ENCODE measurements around the gene TNPO1. TPM values are rescaled to one million over a fixed set of nuclear protein-coding genes. Genes with fewer than 3 reads are reported as not detected.
A peak's percentile ranks its signal among the peaks of the same experiment; 100 is the strongest.

TNPO1 gene
- total and polyA plus RNA-seq, 9 of the 15 experiments (the other 6 are each of a cell fraction or from before 2014, with no cell fraction given): 20.8 to 176 (median 97.9) TPM

DNA sequence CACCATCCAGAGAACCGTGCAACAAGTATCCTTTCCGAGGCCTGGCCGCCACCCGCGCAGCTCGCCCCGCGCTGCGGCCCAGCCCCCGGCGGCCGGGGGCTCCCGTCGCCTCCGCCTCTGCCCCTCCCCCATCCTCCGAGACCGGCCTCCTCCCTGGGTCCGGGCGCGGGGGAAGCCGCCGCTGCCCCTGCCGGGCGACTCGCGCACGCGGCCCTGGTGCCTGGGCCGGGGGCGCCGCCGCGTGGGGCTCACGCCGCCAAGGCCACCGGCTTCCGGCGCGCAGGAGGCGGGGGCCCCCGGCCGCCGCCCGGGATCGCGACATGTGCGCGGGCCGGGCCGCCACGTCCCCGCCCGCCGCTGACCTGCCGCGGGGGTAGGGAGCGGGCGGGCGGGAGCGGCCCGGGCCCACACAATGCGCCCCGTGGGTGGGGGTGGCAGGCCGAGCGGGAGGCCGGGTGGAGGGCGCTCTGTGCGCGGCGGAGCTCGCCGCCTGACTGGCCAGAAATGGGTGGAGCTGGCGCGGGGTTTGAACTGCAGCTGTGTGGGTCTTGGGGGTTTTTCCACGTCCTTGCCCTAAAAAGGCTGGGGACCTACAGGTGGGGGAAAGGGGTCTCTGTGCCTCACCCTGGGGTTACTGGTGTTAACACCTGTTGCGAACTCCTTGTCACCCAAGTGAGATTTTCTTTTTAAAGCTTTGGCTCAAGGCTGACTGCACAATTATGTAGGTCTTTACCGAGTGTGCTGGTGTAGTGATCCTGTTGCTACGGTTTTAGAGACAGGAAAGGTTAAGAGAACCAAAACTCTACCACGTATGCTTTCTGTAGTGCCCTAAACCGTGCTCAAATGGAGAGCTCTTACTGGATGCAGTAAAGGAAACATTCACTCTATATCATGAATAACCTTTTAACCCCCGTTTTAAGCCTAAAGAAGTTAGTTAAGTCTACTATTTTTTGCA, 32.3 kb downstream of the TNPO1 start (continued):
- TF ChIP-seq CCNT2 (IDR thresholded peaks at IDR 0.05; ENCODE audit: borderline replicate concordance, extremely low read depth, insufficient read length, low read depth, low read length) (peak; percentile 65), ZNF277 (CRISPR knock-in tag; IDR thresholded peaks at IDR 0.05; ENCODE audit: borderline replicate concordance) (no peak), ZBTB7A (IDR thresholded peaks at IDR 0.05; ENCODE audit: borderline replicate concordance, control insufficient read depth, low read depth, low read length) (peak; percentile 74; the same call in 1 of the 2 replicates), SLC30A9 (CRISPR knock-in tag; IDR thresholded peaks at IDR 0.05) (no peak), ETS2 (tag; IDR thresholded peaks at IDR 0.05; ENCODE audit: borderline replicate concordance, poor library complexity, severe bottlenecking) (no peak), RFX5 (IDR thresholded peaks at IDR 0.05; ENCODE audit: low read depth, low read length) (no peak), MYC (IDR thresholded peaks at IDR 0.05; ENCODE audit: low read depth, low read length) (peak; percentile 79), MYC (CRISPR knock-in tag; IDR thresholded peaks at IDR 0.05; ENCODE audit: borderline replicate concordance, low read depth) (no peak), PHF8 (IDR thresholded peaks at IDR 0.05; ENCODE audit: borderline replicate concordance, low read length) (peak; percentile 55; the same call in 1 of the 2 replicates), JUN (IDR thresholded peaks at IDR 0.05; ENCODE audit: borderline replicate concordance, low read depth, low read length) (no peak), JUN (CRISPR knock-in tag; IDR thresholded peaks at IDR 0.05; ENCODE audit: borderline replicate concordance) (no peak), SIX5 (IDR thresholded peaks at IDR 0.05; ENCODE audit: borderline replicate concordance in 1 of 2, insufficient read depth in 1 of 2, low read depth in 1 of 2, low read length in 2 of 2) (no peak), CHD1 (IDR thresholded peaks at IDR 0.05; ENCODE audit: low read length) (peak; percentile 30)
- TF ChIP-seq, protein P1, sequence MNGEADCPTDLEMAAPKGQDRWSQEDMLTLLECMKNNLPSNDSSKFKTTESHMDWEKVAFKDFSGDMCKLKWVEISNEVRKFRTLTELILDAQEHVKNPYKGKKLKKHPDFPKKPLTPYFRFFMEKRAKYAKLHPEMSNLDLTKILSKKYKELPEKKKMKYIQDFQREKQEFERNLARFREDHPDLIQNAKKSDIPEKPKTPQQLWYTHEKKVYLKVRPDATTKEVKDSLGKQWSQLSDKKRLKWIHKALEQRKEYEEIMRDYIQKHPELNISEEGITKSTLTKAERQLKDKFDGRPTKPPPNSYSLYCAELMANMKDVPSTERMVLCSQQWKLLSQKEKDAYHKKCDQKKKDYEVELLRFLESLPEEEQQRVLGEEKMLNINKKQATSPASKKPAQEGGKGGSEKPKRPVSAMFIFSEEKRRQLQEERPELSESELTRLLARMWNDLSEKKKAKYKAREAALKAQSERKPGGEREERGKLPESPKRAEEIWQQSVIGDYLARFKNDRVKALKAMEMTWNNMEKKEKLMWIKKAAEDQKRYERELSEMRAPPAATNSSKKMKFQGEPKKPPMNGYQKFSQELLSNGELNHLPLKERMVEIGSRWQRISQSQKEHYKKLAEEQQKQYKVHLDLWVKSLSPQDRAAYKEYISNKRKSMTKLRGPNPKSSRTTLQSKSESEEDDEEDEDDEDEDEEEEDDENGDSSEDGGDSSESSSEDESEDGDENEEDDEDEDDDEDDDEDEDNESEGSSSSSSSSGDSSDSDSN (IDR thresholded peaks at IDR 0.05; ENCODE audit: borderline replicate concordance in 1 of 2, low read depth in 2 of 2, low read length in 2 of 2): peak in 1 of 2 experiments; percentile 66; a peak in 1 of 4 replicates
- TF ChIP-seq, protein P2, sequence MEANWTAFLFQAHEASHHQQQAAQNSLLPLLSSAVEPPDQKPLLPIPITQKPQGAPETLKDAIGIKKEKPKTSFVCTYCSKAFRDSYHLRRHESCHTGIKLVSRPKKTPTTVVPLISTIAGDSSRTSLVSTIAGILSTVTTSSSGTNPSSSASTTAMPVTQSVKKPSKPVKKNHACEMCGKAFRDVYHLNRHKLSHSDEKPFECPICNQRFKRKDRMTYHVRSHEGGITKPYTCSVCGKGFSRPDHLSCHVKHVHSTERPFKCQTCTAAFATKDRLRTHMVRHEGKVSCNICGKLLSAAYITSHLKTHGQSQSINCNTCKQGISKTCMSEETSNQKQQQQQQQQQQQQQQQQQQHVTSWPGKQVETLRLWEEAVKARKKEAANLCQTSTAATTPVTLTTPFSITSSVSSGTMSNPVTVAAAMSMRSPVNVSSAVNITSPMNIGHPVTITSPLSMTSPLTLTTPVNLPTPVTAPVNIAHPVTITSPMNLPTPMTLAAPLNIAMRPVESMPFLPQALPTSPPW (CRISPR knock-in tag; IDR thresholded peaks at IDR 0.05): peak; percentile 86
